H1 (cell line): ENCODE measurements around the gene ELFN1. TPM values are rescaled to one million over a fixed set of nuclear protein-coding genes. Genes with fewer than 3 reads are reported as not detected.

Experiments used
- CTCF ChIA-PET: fragments of 300-600 bp; sonication (Branson Sonifier 250); formaldehyde crosslinking; loops from one replicate; lab custom pipeline; 2021; ENCODE audit not compliant: partially characterized antibody; lab: Charles Lee
- POLR2A ChIA-PET: fragments of 300-600 bp; sonication (Branson Sonifier 250); formaldehyde crosslinking; loops from one replicate; lab custom pipeline; 2021; ENCODE audit warnings: inconsistent platforms; ENCODE audit not compliant: partially characterized antibody; lab: Charles Lee
- DNase-seq, 2 experiments: peaks; one replicate each; pipeline versions ENCODE4 v3.0.0 to v3.0.0-alpha.2; 2010 to 2022; ENCODE audit warnings: low spot score in 2 of 2, low read depth in 1 of 2, mixed read lengths in 1 of 2
- FAIRE-seq: peaks from 2 replicates; lab custom pipeline; 2011; peaks lifted over from hg19 to GRCh38; lab: Jason Lieb, UNC
- H2AFZ ChIP-seq: 2 replicates; pipeline ENCODE4 v1.8.1; 2012; ENCODE audit warnings: low read length, inconsistent platforms
- H2AK5ac ChIP-seq: 2 replicates; pipeline ENCODE4 v1.6.1; 2013; ENCODE audit warnings: low read depth, low read length
- H2BK120ac ChIP-seq: replicated peaks from 2 replicates; pipeline ENCODE3; 2013; ENCODE audit warnings: low read depth, low read length, inconsistent platforms
- H2BK12ac ChIP-seq: 2 replicates; pipeline ENCODE4 v1.6.1; 2013; ENCODE audit warnings: low read depth, low read length
- H2BK15ac ChIP-seq: 2 replicates; pipeline ENCODE4 v1.6.1; 2013; ENCODE audit warnings: low read length
- H2BK20ac ChIP-seq: 2 replicates; pipeline ENCODE4 v1.6.1; 2013; ENCODE audit warnings: low read length
- H2BK5ac ChIP-seq: 2 replicates; pipeline ENCODE4 v1.6.1; 2013; ENCODE audit warnings: low read depth, low read length
- H3K14ac ChIP-seq: 2 replicates; pipeline ENCODE4 v1.6.1; 2013; ENCODE audit warnings: inconsistent platforms; ENCODE audit not compliant: insufficient read length
- H3K18ac ChIP-seq: 2 replicates; pipeline ENCODE4 v1.6.1; 2013; ENCODE audit warnings: low read length; ENCODE audit errors: extremely low read depth
- H3K23ac ChIP-seq: 2 replicates; pipeline ENCODE4 v1.6.1; 2013; ENCODE audit warnings: inconsistent platforms; ENCODE audit not compliant: insufficient read length
- H3K23me2 ChIP-seq: 2 replicates; pipeline ENCODE4 v1.6.1; 2013; ENCODE audit warnings: low read depth, low read length
- H3K27ac ChIP-seq: 2 replicates; pipeline ENCODE4 v1.6.1; 2011; ENCODE audit warnings: low read depth, low read length, inconsistent platforms
- H3K27me3 ChIP-seq, 4 experiments: replicated peaks in 1 of 4; 1 replicate in 1 of 4; 2 replicates in 3 of 4; pipeline versions ENCODE4 v1.6.1 to v1.8.1; 2011 to 2013; ENCODE audit warnings: low read length in 3 of 4, mild to moderate bottlenecking in 3 of 4, inconsistent platforms in 2 of 4, mixed read lengths in 2 of 4, moderate library complexity in 1 of 4; ENCODE audit not compliant: control insufficient read depth in 3 of 4, insufficient read depth in 3 of 4; ENCODE audit errors: extremely low read depth in 1 of 4
- H3K36me3 ChIP-seq, 4 experiments: 2 replicates each; pipeline versions ENCODE4 v1.6.1 to v1.8.1; 2011 to 2013; ENCODE audit warnings: mild to moderate bottlenecking in 4 of 4, low read length in 3 of 4, moderate library complexity in 2 of 4, control low read depth in 1 of 4, inconsistent platforms in 1 of 4; ENCODE audit not compliant: insufficient read depth in 4 of 4, control insufficient read depth in 2 of 4
- H3K4ac ChIP-seq: replicated peaks from 2 replicates; pipeline ENCODE3; 2013; ENCODE audit warnings: low read length, low read depth, mixed read lengths, inconsistent platforms; ENCODE audit not compliant: insufficient read length
- H3K4me1 ChIP-seq, 4 experiments: replicated peaks in 1 of 4; 1 replicate in 1 of 4; 2 replicates in 3 of 4; pipeline versions ENCODE4 v1.6.1 to v1.8.1; 2011 to 2013; ENCODE audit warnings: low read length in 3 of 4, inconsistent platforms in 2 of 4, mixed read lengths in 1 of 4; ENCODE audit not compliant: insufficient read depth in 4 of 4, control insufficient read depth in 3 of 4
- H3K4me2 ChIP-seq, 2 experiments: 2 replicates each; pipeline versions ENCODE4 v1.6.1 to v1.8.1; 2011 to 2013; ENCODE audit warnings: low read depth in 2 of 2, low read length in 2 of 2, control low read depth in 1 of 2, inconsistent platforms in 1 of 2, mild to moderate bottlenecking in 1 of 2; ENCODE audit not compliant: insufficient read depth in 1 of 2
- H3K4me3 ChIP-seq, 4 experiments: fragments of 200-600, 300-600 bp in 1 of 4; sonication (generic), shearing (Covaris generic), sonication (Bioruptor Twin) in 1 of 4; 2 replicates each; pipeline versions ENCODE4 v1.5.1 to v1.8.1; 2011 to 2016; ENCODE audit warnings: low read length in 4 of 4, low read depth in 3 of 4, control low read depth in 2 of 4, inconsistent platforms in 2 of 4, mild to moderate bottlenecking in 2 of 4, mixed read lengths in 1 of 4, moderate library complexity in 1 of 4; ENCODE audit not compliant: insufficient read depth in 2 of 4; ENCODE audit errors: extremely low read depth in 1 of 4
- H3K56ac ChIP-seq: replicated peaks from 2 replicates; pipeline ENCODE3; 2013; ENCODE audit warnings: low read depth, mild to moderate bottlenecking, mixed read lengths, low read length, inconsistent platforms; ENCODE audit not compliant: insufficient read length
- H3K79me1 ChIP-seq: 2 replicates; pipeline ENCODE4 v1.6.1; 2013; ENCODE audit warnings: low read depth, low read length, control low read depth
- H3K79me2 ChIP-seq, 2 experiments: 2 replicates each; pipeline versions ENCODE4 v1.6.1 to v1.8.1; 2012 to 2013; ENCODE audit warnings: low read length in 2 of 2, mild to moderate bottlenecking in 2 of 2, inconsistent platforms in 1 of 2; ENCODE audit not compliant: insufficient read depth in 2 of 2, control insufficient read depth in 1 of 2
- H3K9ac ChIP-seq, 4 experiments: replicated peaks in 1 of 4; 1 replicate in 1 of 4; 2 replicates in 3 of 4; pipeline versions ENCODE4 v1.6.1 to v1.8.1; 2011 to 2013; ENCODE audit warnings: low read depth in 3 of 4, low read length in 3 of 4, control low read depth in 2 of 4, mild to moderate bottlenecking in 2 of 4, moderate library complexity in 2 of 4, inconsistent platforms in 1 of 4; ENCODE audit errors: extremely low read depth in 1 of 4
- H3K9me3 ChIP-seq, 2 experiments: 2 replicates each; pipeline versions ENCODE4 v1.6.1 to v1.8.1; 2012 to 2013; ENCODE audit warnings: mild to moderate bottlenecking in 2 of 2, moderate library complexity in 2 of 2, control low read depth in 1 of 2, inconsistent platforms in 1 of 2, low read depth in 1 of 2, low read length in 1 of 2, mixed read lengths in 1 of 2; ENCODE audit not compliant: insufficient read depth in 2 of 2
- H4K20me1 ChIP-seq, 2 experiments: replicated peaks in 1 of 2; 2 replicates each; pipeline versions ENCODE3 to v1.8.1; 2011 to 2013; ENCODE audit warnings: inconsistent platforms in 2 of 2, low read length in 2 of 2, mild to moderate bottlenecking in 1 of 2; ENCODE audit not compliant: insufficient read depth in 2 of 2, control insufficient read depth in 1 of 2
- H4K5ac ChIP-seq: 2 replicates; pipeline ENCODE4 v1.6.1; 2013; ENCODE audit warnings: low read length, low read depth, mixed read lengths, inconsistent platforms; ENCODE audit not compliant: insufficient read length
- H4K8ac ChIP-seq: 2 replicates; pipeline ENCODE4 v1.8.0; 2013; ENCODE audit warnings: mild to moderate bottlenecking, moderate library complexity, low read length, inconsistent platforms; ENCODE audit not compliant: insufficient read depth; ENCODE audit errors: extremely low read depth
- H4K91ac ChIP-seq: replicated peaks from 2 replicates; pipeline ENCODE3; 2013; ENCODE audit warnings: low read length, mixed read lengths, inconsistent platforms; ENCODE audit not compliant: insufficient read length
- ATF2 ChIP-seq: IDR thresholded peaks from 2 replicates; pipeline ENCODE4 v1.6.1; 2012; ENCODE audit warnings: low read length, inconsistent platforms
- BRCA1 ChIP-seq: IDR thresholded peaks from 2 replicates; pipeline ENCODE4 v1.6.1; 2012; ENCODE audit warnings: low read depth, low read length, improper control_type of control experiment
- CREB1 ChIP-seq: IDR thresholded peaks from 2 replicates; pipeline ENCODE4 v1.6.1; 2012; ENCODE audit warnings: inconsistent platforms
- GTF2F1 ChIP-seq: IDR thresholded peaks from 2 replicates; pipeline ENCODE4 v1.6.1; 2012; ENCODE audit warnings: low read depth, low read length, improper control_type of control experiment, borderline replicate concordance
- JUN ChIP-seq: IDR thresholded peaks from 2 replicates; pipeline ENCODE4 v1.6.1; 2011; ENCODE audit warnings: low read depth, mild to moderate bottlenecking, improper control_type of control experiment, low read length
- JUND ChIP-seq: IDR thresholded peaks from 2 replicates; pipeline ENCODE4 v1.6.1; 2011; ENCODE audit warnings: mild to moderate bottlenecking, improper control_type of control experiment, low read length
- KDM4A ChIP-seq: IDR thresholded peaks from one replicate; pipeline ENCODE4 v1.7.1; 2012; ENCODE audit warnings: low read depth, mild to moderate bottlenecking, moderate library complexity, low read length, inconsistent platforms; ENCODE audit not compliant: severe bottlenecking
- KDM5A ChIP-seq: fragments of 200-600 bp; IDR thresholded peaks from 2 replicates; pipeline ENCODE4 v1.7.1; 2012; ENCODE audit warnings: mild to moderate bottlenecking, low read length, inconsistent platforms, mixed read lengths
- RBBP5 ChIP-seq: IDR thresholded peaks from 2 replicates; pipeline ENCODE4 v1.7.1; 2012; ENCODE audit warnings: low read depth, mild to moderate bottlenecking, inconsistent platforms, low read length, moderate library complexity, borderline replicate concordance
- RFX5 ChIP-seq: IDR thresholded peaks from 2 replicates; pipeline ENCODE4 v1.6.1; 2011; ENCODE audit warnings: low read depth, low read length, improper control_type of control experiment, borderline replicate concordance
- SIN3A ChIP-seq, 2 experiments: IDR thresholded peaks in 1 of 2; conservative IDR thresholded peaks in 1 of 2; 2 replicates each; pipeline ENCODE4 v1.6.1; 2011 to 2012; ENCODE audit warnings: low read length in 2 of 2, improper control_type of control experiment in 1 of 2, low read depth in 1 of 2, mild to moderate bottlenecking in 1 of 2
- SP1 ChIP-seq: IDR thresholded peaks from 2 replicates; pipeline ENCODE4 v1.6.1; 2011; ENCODE audit warnings: low read depth, low read length
- TEAD4 ChIP-seq: IDR thresholded peaks from 2 replicates; pipeline ENCODE4 v1.6.1; 2012; ENCODE audit warnings: low read depth, low read length, inconsistent platforms, mixed read lengths
- WGBS, 2 experiments: shearing (Covaris generic) in 1 of 2; methylation state at CpG; one replicate each; pipeline versions ENCODE4 v1.1.6 to v1.1.7; 2013 to 2015; ENCODE audit warnings: low lambda C conversion rate in 2 of 2, mixed read lengths in 2 of 2, inconsistent platforms in 1 of 2, low coverage in 1 of 2, missing lambda C conversion rate in 1 of 2; ENCODE audit not compliant: insufficient replicate concordance in 2 of 2, insufficient coverage in 1 of 2, insufficient read length in 1 of 2; ENCODE audit errors: extremely low coverage in 1 of 2, missing lambda C conversion rate in 1 of 2; 5-methylcytosine and 5-hydroxymethylcytosine counted together
- polyA plus RNA-seq, 7 experiments: library from polyadenylated mRNA; depleted of rRNA in 3 of 7; stranded (reverse) in 5 of 7; unstranded in 2 of 7; fragments of >200 nt in 5 of 7; fragments of 200-250 nt in 2 of 7; gene quantifications; 1 replicate in 5 of 7; 2 replicates in 1 of 7; 4 replicates in 1 of 7; pipeline versions ENCODE4 v1.2.1 to v1.2.3, GENCODE V29; 2011 to 2013; ENCODE audit warnings: missing spikeins in 2 of 7, mixed read lengths in 2 of 7
- total RNA-seq: library from RNA; stranded (reverse); fragmentation: NEBNext Ultra II Directional; extraction: Animal tissue kit (Norgen Biotek cat#: 25700); gene quantifications from 2 replicates; pipeline ENCODE4 v1.2.1, GENCODE V29; 2021

The ELFN1 gene
- total and polyA plus RNA-seq, 2 of the 8 experiments (the other 6 are each of a cell fraction or from before 2014, with no cell fraction given) = 2.0 to 4.5 TPM

DNA sequence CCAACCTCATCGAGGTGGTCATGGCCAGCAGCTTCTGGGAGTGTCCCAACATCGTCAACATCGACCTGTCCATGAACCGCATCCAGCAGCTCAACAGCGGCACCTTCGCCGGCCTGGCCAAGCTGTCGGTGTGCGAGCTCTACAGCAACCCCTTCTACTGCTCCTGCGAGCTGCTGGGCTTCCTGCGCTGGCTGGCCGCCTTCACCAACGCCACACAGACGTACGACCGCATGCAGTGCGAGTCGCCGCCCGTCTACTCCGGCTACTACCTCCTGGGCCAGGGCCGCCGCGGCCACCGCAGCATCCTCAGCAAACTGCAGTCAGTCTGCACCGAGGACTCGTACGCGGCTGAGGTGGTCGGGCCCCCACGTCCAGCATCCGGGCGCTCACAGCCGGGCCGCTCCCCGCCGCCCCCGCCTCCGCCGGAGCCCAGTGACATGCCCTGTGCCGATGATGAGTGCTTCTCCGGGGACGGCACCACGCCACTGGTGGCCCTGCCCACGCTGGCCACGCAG, 75.0 kb downstream of the ELFN1 start:
- Histone ChIP-seq H3K4me3 (no peak overlapping the region), H3K4me1 (peaks cover 0 to 2% (median 0%) of the 10 kb centered on the region in 4 experiments; a peak in 1 of 7 replicates), H3K4me2 (no peak overlapping the region), H2BK5ac (no peak overlapping the region), H3K9ac (no peak overlapping the region), H3K56ac (no peak overlapping the region), H3K79me1 (no peaks in the 10 kb centered on the region), H3K79me2 (no peaks in the 10 kb centered on the region), H2BK20ac (no peak overlapping the region), H3K27me3 (no peaks in the 10 kb centered on the region), H2BK12ac (0 out of 2 replicates have a peak overlapping the region, but pooled peaks have one; percentile 39), H4K8ac (no peak overlapping the region), H2BK15ac (no peak overlapping the region; the same call in 1 of the 2 replicates), H3K36me3 (no peaks in the 10 kb centered on the region), H4K91ac (no peak overlapping the region), H3K27ac (no peak overlapping the region), H3K23me2 (no peaks in the 10 kb centered on the region), H3K14ac (no peak overlapping the region), H3K4ac (no peak overlapping the region), H2AK5ac (no peak overlapping the region), H4K20me1 (peaks cover 0 to 2% of the 10 kb centered on the region in 2 experiments), H3K23ac (no peak overlapping the region), H2AFZ (no peak overlapping the region), H2BK120ac (no peak overlapping the region), H3K9me3 (no peaks in the 10 kb centered on the region), H4K5ac (no peak overlapping the region), H3K18ac (no peak overlapping the region)
- POLR2A ChIA-PET = no interaction called here
- CTCF ChIA-PET = interaction anchor here (0.6 to 1.6 kb wide), 2 partner anchors 8 to 35 kb away, joined by 3 to 4 read pairs; no protein-coding TSS in a partner anchor
- FAIRE-seq (no peak), DNase-seq (no peak)
- 94% methylated on average over 13 of the region's 46 CpGs; no CpG with 5 or more reads in 1 of the 2 experiments for WGBS, 2 experiments
- TF ChIP-seq SP1 = no peak
- no peak for TF ChIP-seq TEAD4
- TF ChIP-seq ATF2 = no peak
- no peak for TF ChIP-seq JUND
- no peak for TF ChIP-seq BRCA1
- TF ChIP-seq JUN = no peak
- TF ChIP-seq RBBP5 = no peak
- no peak for TF ChIP-seq KDM4A
- TF ChIP-seq KDM5A = no peak
- no peak for TF ChIP-seq GTF2F1
- TF ChIP-seq RFX5 = no peak
- no peak for TF ChIP-seq SIN3A (conservative IDR thresholded peaks at IDR 0.05 in 1 of 2, IDR thresholded peaks at IDR 0.05 in 1 of 2; ENCODE audit: low read depth in 1 of 2, low read length in 2 of 2)
- TF ChIP-seq CREB1 = no peak
